Body of pancreas (tissue), 4 donors: ENCODE data around the gene MLN. TPM values are rescaled to one million over a fixed set of nuclear protein-coding genes. Genes with fewer than 3 reads are reported as not detected.
A peak's percentile ranks its signal among the peaks of the same experiment; 100 is the strongest.

Experiments used
- ATAC-seq: fragments of 150-250 bp; one replicate; pipeline ENCODE4 v1.9.1; 2016
- DNase-seq, 4 donors: peaks; one replicate each; pipeline ENCODE4 v3.0.0-alpha.2; 2019
- H3K27ac ChIP-seq, 4 donors: fragments of 200-600 bp; sonication (generic); 1 replicate in 3 of 4; 2 replicates in 1 of 4; pipeline versions ENCODE4 v1.5.1 to v1.6.1; 2016 to 2019; ENCODE audit warnings: mild to moderate bottlenecking in 1 of 4, mixed read lengths in 1 of 4, moderate library complexity in 1 of 4
- H3K27me3 ChIP-seq, 2 donors: fragments of 200-600 bp; sonication (generic); one replicate each; pipeline ENCODE4 v1.6.0; 2016; ENCODE audit warnings: mild to moderate bottlenecking in 1 of 2
- H3K36me3 ChIP-seq, 2 donors: fragments of 200-600 bp; sonication (generic); replicated peaks in 1 of 2; 2 replicates each; pipeline ENCODE4 v1.5.1; 2016; ENCODE audit warnings: low read depth in 2 of 2; ENCODE audit not compliant: insufficient read depth in 1 of 2
- H3K4me1 ChIP-seq: fragments of 200-600 bp; sonication (generic); one replicate; pipeline ENCODE4 v1.6.0; 2016
- H3K4me3 ChIP-seq, 2 donors: fragments of 200-600 bp; sonication (generic); 1 replicate in 1 of 2; 2 replicates in 1 of 2; pipeline ENCODE4 v1.5.1; 2016 to 2019
- H3K9me3 ChIP-seq, 3 donors: fragments of 200-600 bp; sonication (generic); 1 replicate in 2 of 3; 2 replicates in 1 of 3; pipeline ENCODE4 v1.5.1; 2016
- CTCF ChIP-seq, 7 experiments: fragments of 450-650 bp in 4 of 7; fragments of 200-600 bp in 3 of 7; sonication (generic) in 3 of 7; IDR thresholded peaks; one replicate each; pipeline ENCODE4 v1.5.1; 2016 to 2019; ENCODE audit warnings: antibody characterized with exemption in 7 of 7
- POLR2A ChIP-seq, 3 donors: fragments of 450-650 bp; IDR thresholded peaks; one replicate each; pipeline ENCODE4 v1.6.1; 2016; ENCODE audit warnings: antibody characterized with exemption in 3 of 3, mild to moderate bottlenecking in 2 of 3
- WGBS, 2 donors: methylation state at CpG; one replicate each; pipeline ENCODE4 v1.1.5; 2017; 5-methylcytosine and 5-hydroxymethylcytosine counted together
- intact Hi-C: fragments of 100-400 bp; cut with DNase I; formaldehyde crosslinking; loops from one replicate; pipeline ENCODE4 v1.15.1; 2023
- total RNA-seq, 2 donors: library from RNA; depleted of rRNA; stranded (reverse); fragments of >200 nt; gene quantifications; one replicate each; pipeline ENCODE4 v1.1.0, GENCODE V29; 2016

The MLN gene
- total RNA-seq, 2 donors from 2014 or later: not detected

GRCh38 chr6:33764036-33764435 is 39.8 kb downstream of the MLN start:
- no peak for DNase-seq
- H3K9me3 ChIP-seq: no peaks in the 10 kb centered on the region
- peaks cover 14% of the 10 kb centered on the region for H3K4me1 ChIP-seq
- no peaks in the 10 kb centered on the region for H3K36me3 ChIP-seq
- intact Hi-C loops: loop anchor here (10.0 kb wide), 1 partner anchor 179 kb away; the partner anchor contains the start of gene BAK1
- no peaks in the 10 kb centered on the region for H3K27me3 ChIP-seq
- WGBS, 2 donors: 62 to 76% methylated on average over 2 of the region's 2 CpGs
- no peak for ATAC-seq
- no peak overlapping the region for H3K4me3 ChIP-seq
- TF ChIP-seq CTCF (IDR thresholded peaks at IDR 0.05) (no peak), POLR2A (IDR thresholded peaks at IDR 0.05) (no peak)
- no peak overlapping the region for H3K27ac ChIP-seq

GRCh38 chr6:33763483-33763882 is 40.3 kb downstream of the MLN start:
- no peak overlapping the region for H3K27ac ChIP-seq
- no peak for TF ChIP-seq POLR2A (IDR thresholded peaks at IDR 0.05)
- TF ChIP-seq CTCF (IDR thresholded peaks at IDR 0.05): no peak
- no peak for ATAC-seq
- H3K4me1 ChIP-seq: peaks cover 9% of the 10 kb centered on the region
- intact Hi-C loops: loop anchor here (10.0 kb wide), 1 partner anchor 179 kb away; the partner anchor contains the start of gene BAK1
- no peaks in the 10 kb centered on the region for H3K36me3 ChIP-seq
- no peaks in the 10 kb centered on the region for H3K9me3 ChIP-seq
- no peak for DNase-seq
- no peaks in the 10 kb centered on the region for H3K27me3 ChIP-seq
- no peak overlapping the region for H3K4me3 ChIP-seq
- WGBS, 2 donors: 60 to 61% methylated on average over 5 to 6 of the region's 6 CpGs

- peaks cover 9% of the 10 kb centered on the region for H3K4me1 ChIP-seq
- no peaks in the 10 kb centered on the region for H3K36me3 ChIP-seq
- intact Hi-C loops: loop anchor here (10.0 kb wide), 1 partner anchor 178 kb away; the partner anchor contains the start of gene BAK1
- no peak for ATAC-seq
- DNase-seq: no peak
- TF ChIP-seq POLR2A (IDR thresholded peaks at IDR 0.05): no peak
- TF ChIP-seq CTCF (IDR thresholded peaks at IDR 0.05): no peak
- no peak overlapping the region for H3K4me3 ChIP-seq
- H3K27ac ChIP-seq: no peak overlapping the region
- no peaks in the 10 kb centered on the region for H3K9me3 ChIP-seq
- H3K27me3 ChIP-seq: no peaks in the 10 kb centered on the region
- 68% methylated on average over 4 of the region's 4 CpGs for WGBS, 2 donors
Observed at GRCh38 chr6:33762713-33763112, 41.1 kb downstream of the MLN start.

GRCh38 chr6:33761922-33762629 is 41.7 kb downstream of the MLN start:
- H3K36me3 ChIP-seq: no peaks in the 10 kb centered on the region
- H3K4me1 ChIP-seq: peaks cover 9% of the 10 kb centered on the region
- TF ChIP-seq POLR2A (IDR thresholded peaks at IDR 0.05) (no peak), CTCF (IDR thresholded peaks at IDR 0.05) (peak; percentile 44 to 94 (median 80))
- no peak overlapping the region for H3K4me3 ChIP-seq
- DNase-seq: peak; percentile 74 to 81 (median 78)
- H3K27me3 ChIP-seq: no peaks in the 10 kb centered on the region
- no peak overlapping the region for H3K27ac ChIP-seq
- peak; percentile 83 for ATAC-seq
- 19 to 41% methylated on average over 4 to 7 of the region's 7 CpGs for WGBS, 2 donors
- intact Hi-C loops: loop anchor here (10.0 kb wide), 1 partner anchor 177 kb away; the partner anchor contains the start of gene BAK1
- H3K9me3 ChIP-seq: no peaks in the 10 kb centered on the region

GRCh38 chr6:33761581-33761921 is 42.3 kb downstream of the MLN start:
- no peak for DNase-seq
- intact Hi-C loops: loop anchor here (10.0 kb wide), 1 partner anchor 177 kb away; the partner anchor contains the start of gene BAK1
- no peaks in the 10 kb centered on the region for H3K36me3 ChIP-seq
- no peaks in the 10 kb centered on the region for H3K9me3 ChIP-seq
- ATAC-seq: no peak
- TF ChIP-seq CTCF (IDR thresholded peaks at IDR 0.05) (no peak), POLR2A (IDR thresholded peaks at IDR 0.05) (no peak)
- H3K4me1 ChIP-seq: peaks cover 9% of the 10 kb centered on the region
- 83 to 100% methylated on average over 1 to 2 of the region's 2 CpGs for WGBS, 2 donors
- H3K27ac ChIP-seq: no peak overlapping the region
- no peaks in the 10 kb centered on the region for H3K27me3 ChIP-seq
- no peak overlapping the region for H3K4me3 ChIP-seq
